AG09309 (cell line): ENCODE measurements around the gene TUBGCP3.
"Not testable (repeated sequence)": the region's sequence is repeated elsewhere in the genome, so short reads cannot be mapped to it uniquely, and the experiment has no call there.

Source experiments
- DNase-seq: peaks from one replicate; pipeline ENCODE4 v3.0.0-alpha.2; 2010; ENCODE audit warnings: low read depth
- H3K4me3 ChIP-seq: 2 replicates; pipeline ENCODE4 v1.5.1; 2011; ENCODE audit warnings: mild to moderate bottlenecking, low read depth, low read length, moderate library complexity; ENCODE audit not compliant: control insufficient read depth
- CTCF ChIP-seq: IDR thresholded peaks from 2 replicates; pipeline ENCODE4 v1.5.1; 2011; ENCODE audit warnings: mild to moderate bottlenecking, low read depth, low read length, inconsistent platforms; ENCODE audit not compliant: insufficient read depth, control insufficient read depth; ENCODE audit errors: missing control alignments

The TUBGCP3 gene

GRCh38 chr13:112486386-112487126, 101.4 kb downstream of the TUBGCP3 start:
- TF ChIP-seq CTCF = no peak

DNA sequence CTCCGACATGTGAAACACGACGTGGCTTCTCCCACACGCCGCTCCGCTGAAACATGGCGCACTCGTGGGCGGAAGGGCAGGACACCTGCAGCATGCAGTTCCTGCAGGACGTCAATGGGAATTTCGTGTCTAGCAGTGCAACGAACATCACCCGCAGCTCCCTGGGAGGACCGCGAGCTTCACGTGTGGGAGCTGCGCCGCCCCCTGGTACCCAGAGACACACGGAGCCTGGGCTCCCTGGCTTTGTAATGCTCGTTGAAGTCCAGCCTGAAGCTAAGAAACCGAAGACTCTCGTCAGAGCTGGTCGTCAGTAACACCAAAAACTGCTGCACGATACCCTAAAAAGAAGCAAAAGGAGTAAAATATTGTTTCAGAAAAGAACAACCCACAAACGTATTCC, 102.1 kb downstream of the TUBGCP3 start:
- not testable (repeated sequence) for H3K4me3 ChIP-seq, DNase-seq

More at GRCh38 chr13:112486386-112487126, 101.4 kb downstream of the TUBGCP3 start:
- no peak for DNase-seq
- H3K4me3 ChIP-seq = no peak overlapping the region

DNA sequence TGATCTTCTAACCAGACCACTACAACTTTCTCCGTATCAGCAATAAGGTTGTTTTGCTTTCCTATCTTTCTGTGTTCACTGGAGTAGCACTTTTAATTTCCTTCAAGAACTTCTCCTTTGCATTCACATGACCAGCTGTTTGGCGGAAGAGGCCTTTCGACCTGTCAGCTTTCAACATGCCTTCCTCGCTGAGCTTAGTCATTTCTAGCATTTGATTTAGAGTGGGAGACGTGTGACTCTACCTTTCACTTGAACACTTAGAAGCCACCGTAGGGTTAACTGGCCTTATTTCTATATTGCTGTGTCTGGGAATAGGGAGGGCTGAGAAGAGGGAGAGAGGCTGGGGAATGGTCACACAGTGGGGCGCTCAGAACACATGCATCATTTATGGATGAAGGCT, 104.7 kb downstream of the TUBGCP3 start:
- H3K4me3 ChIP-seq = no peak overlapping the region
- no peak for TF ChIP-seq CTCF
- DNase-seq = no peak

- DNase-seq = no peak
- no peak overlapping the region for H3K4me3 ChIP-seq
- no peak for TF ChIP-seq CTCF
Observed at GRCh38 chr13:112481458-112481857, 106.5 kb downstream of the TUBGCP3 start.

DNA sequence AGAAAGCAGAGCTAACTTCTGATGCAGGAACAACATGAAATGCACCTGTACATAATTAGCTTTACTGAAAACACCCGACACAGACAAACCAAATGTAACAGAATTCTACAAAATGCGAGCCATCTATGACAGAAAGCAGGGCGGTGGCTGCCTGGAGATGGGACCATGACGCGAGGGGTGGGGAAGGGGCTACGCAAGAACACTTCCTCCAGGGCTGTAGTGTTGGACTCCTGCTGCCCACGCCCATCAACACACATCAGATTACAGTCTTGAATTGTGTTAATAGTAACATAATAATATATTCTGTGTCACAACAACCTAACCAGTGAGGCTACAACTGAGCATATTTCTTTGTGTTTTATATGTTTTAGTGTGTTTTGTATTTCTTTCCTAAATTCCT, 108.6 kb downstream of the TUBGCP3 start:
- TF ChIP-seq CTCF = no peak
- no peak for DNase-seq
- H3K4me3 ChIP-seq = no peak overlapping the region

- TF ChIP-seq CTCF = no peak
- DNase-seq = no peak
- H3K4me3 ChIP-seq = no peak overlapping the region
Observed at GRCh38 chr13:112477070-112477619, 110.8 kb downstream of the TUBGCP3 start.

- no peak for TF ChIP-seq CTCF
- no peak for DNase-seq
- H3K4me3 ChIP-seq = no peak overlapping the region
Observed at GRCh38 chr13:112475889-112476288, 112.1 kb downstream of the TUBGCP3 start.
